ENCODE measurements around the gene ATRN. TPM values are rescaled to one million over a fixed set of nuclear protein-coding genes. Genes with fewer than 3 reads are reported as not detected.
"Not testable (repeated sequence)": the region's sequence is repeated elsewhere in the genome, so short reads cannot be mapped to it uniquely, and the experiment has no call there.

Gene ATRN
- total and polyA plus RNA-seq, 2 experiments from 2014 or later, result 14.7 to 71.1 TPM

DNA sequence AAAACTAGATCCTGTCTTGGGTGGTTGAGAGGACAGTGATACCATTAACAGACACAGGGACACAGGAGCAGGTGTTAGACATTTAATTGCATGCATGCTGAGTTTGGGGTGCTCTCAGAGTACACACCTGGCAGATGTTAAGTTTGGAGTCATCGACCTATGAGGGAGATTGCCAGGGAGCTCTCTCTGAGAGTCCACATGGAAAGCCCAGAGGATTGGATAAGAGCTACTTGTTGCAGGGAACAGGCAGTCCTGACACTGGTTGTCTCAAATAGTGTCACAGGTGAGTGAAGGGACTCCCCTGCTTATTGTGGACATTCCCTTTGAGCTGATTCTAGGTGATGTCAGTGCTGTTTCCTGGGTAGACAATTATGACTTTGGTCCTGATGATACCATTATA lies 3.1 kb downstream of the ATRN start:
- DNase-seq (ENCODE audit: low spot score), result no peak
- no peak overlapping the region for H2AFZ ChIP-seq
- H3K27ac ChIP-seq, result no peak overlapping the region
- WGBS (ENCODE audit: low lambda C conversion rate, missing lambda C conversion rate), result 100% methylated on average over 1 of the region's 1 CpG
- no peaks in the 10 kb centered on the region for H3K9me3 ChIP-seq (ENCODE audit: low read depth)
- TF ChIP-seq EZH2 (IDR thresholded peaks at IDR 0.05; ENCODE audit: borderline replicate concordance) (no peak), EZH2phosphoT487 (IDR thresholded peaks at IDR 0.05; ENCODE audit: low read depth, severe bottlenecking, unreplicated experiment) (no peak)
- TF ChIP-seq, protein P1, sequence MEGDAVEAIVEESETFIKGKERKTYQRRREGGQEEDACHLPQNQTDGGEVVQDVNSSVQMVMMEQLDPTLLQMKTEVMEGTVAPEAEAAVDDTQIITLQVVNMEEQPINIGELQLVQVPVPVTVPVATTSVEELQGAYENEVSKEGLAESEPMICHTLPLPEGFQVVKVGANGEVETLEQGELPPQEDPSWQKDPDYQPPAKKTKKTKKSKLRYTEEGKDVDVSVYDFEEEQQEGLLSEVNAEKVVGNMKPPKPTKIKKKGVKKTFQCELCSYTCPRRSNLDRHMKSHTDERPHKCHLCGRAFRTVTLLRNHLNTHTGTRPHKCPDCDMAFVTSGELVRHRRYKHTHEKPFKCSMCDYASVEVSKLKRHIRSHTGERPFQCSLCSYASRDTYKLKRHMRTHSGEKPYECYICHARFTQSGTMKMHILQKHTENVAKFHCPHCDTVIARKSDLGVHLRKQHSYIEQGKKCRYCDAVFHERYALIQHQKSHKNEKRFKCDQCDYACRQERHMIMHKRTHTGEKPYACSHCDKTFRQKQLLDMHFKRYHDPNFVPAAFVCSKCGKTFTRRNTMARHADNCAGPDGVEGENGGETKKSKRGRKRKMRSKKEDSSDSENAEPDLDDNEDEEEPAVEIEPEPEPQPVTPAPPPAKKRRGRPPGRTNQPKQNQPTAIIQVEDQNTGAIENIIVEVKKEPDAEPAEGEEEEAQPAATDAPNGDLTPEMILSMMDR (IDR thresholded peaks at IDR 0.05; ENCODE audit: poor library complexity), result no peak
- H3K4me3 ChIP-seq, result no peak overlapping the region
- H3K4me2 ChIP-seq, result no peak overlapping the region
- no peaks in the 10 kb centered on the region for H3K27me3 ChIP-seq
- H3K36me3 ChIP-seq (replicated peaks; ENCODE audit: insufficient read depth, low read depth), result no peaks in the 10 kb centered on the region
- H3K79me2 ChIP-seq, result peaks cover 67% of the 10 kb centered on the region
- H3K9me2 ChIP-seq (replicated peaks; ENCODE audit: insufficient read depth), result no peaks in the 10 kb centered on the region
- peaks cover 25% of the 10 kb centered on the region for H3K4me1 ChIP-seq (ENCODE audit: insufficient read depth)
- H4K20me1 ChIP-seq (ENCODE audit: insufficient read depth, poor library complexity, severe bottlenecking), result peaks cover 22% of the 10 kb centered on the region

DNA sequence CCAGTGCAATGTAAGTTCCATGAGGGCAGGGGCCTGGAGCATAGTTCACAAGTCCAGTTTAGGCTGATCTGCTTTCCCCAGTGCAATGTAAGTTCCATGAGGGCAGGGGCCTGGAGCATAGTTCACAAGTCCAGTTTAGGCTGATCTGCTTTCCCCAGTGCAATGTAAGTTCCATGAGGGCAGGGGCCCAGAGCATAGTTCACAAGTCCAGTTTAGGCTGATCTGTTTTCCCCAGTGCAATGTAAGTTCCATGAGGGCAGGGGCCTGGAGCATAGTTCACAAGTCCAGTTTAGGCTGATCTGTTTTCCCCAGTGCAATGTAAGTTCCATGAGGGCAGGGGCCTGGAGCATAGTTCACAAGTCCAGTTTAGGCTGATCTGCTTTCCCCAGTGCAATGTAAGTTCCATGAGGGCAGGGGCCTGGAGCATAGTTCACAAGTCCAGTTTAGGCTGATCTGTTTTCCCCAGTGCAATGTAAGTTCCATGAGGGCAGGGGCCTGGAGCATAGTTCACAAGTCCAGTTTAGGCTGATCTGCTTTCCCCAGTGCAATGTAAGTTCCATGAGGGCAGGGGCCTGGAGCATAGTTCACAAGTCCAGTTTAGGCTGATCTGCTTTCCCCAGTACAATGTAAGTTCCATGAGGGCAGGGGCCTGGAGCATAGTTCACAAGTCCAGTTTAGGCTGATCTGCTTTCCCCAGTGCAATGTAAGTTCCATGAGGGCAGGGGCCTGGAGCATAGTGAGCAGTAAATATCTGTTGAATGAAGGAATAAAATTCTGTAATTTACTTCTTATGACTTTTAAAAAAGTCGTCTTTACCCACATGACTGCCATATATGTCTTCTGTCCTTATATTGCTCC lies 6.4 kb downstream of the ATRN start:
- H3K27ac ChIP-seq; DNase-seq (ENCODE audit: low spot score); H3K27me3 ChIP-seq; H3K9me3 ChIP-seq (ENCODE audit: low read depth); H3K9me2 ChIP-seq (replicated peaks; ENCODE audit: insufficient read depth); H3K36me3 ChIP-seq (replicated peaks; ENCODE audit: insufficient read depth, low read depth); H3K4me3 ChIP-seq; H3K4me2 ChIP-seq; H2AFZ ChIP-seq: not testable (repeated sequence)
- 95% methylated on average over 1 of the region's 1 CpG for WGBS (ENCODE audit: low lambda C conversion rate, missing lambda C conversion rate)
- Histone ChIP-seq H3K79me2 (peaks cover 87% of the 10 kb centered on the region), H3K4me1 (ENCODE audit: insufficient read depth) (peaks cover 20% of the 10 kb centered on the region), H4K20me1 (ENCODE audit: insufficient read depth, poor library complexity, severe bottlenecking) (peaks cover 21% of the 10 kb centered on the region)

DNA sequence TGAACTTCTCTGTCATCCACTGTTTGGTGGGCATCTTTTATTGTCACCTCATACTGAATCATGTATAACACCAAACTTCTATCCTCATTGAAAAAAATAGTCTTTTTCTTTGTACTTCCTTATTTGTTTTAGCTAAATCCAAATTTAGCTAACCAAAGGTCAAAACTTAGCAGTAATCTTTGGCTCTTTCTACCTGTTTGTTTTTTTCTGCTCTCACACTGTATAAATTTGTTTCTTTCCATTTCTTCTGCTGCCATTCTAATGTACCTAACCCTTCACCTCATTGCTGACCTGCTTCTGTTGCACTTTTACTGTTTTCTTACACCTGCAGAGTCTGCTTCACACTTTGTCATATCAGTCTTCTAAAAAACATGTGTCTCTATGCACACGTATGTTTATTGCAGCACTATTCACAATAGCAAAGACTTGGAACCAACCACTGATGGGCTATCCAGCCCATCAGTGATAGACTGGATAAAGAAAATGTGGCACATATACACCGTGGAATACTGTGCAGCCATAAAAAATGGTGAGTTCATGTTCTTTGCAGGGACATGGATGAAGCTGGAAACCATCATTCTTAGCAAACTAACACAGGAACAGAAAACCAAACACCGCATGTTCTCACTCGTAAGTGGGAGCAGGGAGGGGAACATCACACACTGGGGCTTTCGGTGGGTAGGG lies 7.2 kb downstream of the ATRN start:
- no peaks in the 10 kb centered on the region for H3K9me3 ChIP-seq (ENCODE audit: low read depth)
- WGBS (ENCODE audit: low lambda C conversion rate, missing lambda C conversion rate), result 94% methylated on average over 5 of the region's 5 CpGs
- no peak for DNase-seq (ENCODE audit: low spot score)
- peaks cover 17% of the 10 kb centered on the region for H4K20me1 ChIP-seq (ENCODE audit: insufficient read depth, poor library complexity, severe bottlenecking)
- H3K27ac ChIP-seq, result no peak overlapping the region
- peak overlapping the region; percentile 14 for H3K4me2 ChIP-seq
- no peaks in the 10 kb centered on the region for H3K27me3 ChIP-seq
- no peak for TF ChIP-seq EZH2phosphoT487 (IDR thresholded peaks at IDR 0.05; ENCODE audit: low read depth, severe bottlenecking, unreplicated experiment)
- TF ChIP-seq EZH2 (IDR thresholded peaks at IDR 0.05; ENCODE audit: borderline replicate concordance), result no peak
- TF ChIP-seq, protein P1 (IDR thresholded peaks at IDR 0.05; ENCODE audit: poor library complexity), result no peak
- no peak overlapping the region for H3K4me3 ChIP-seq
- H3K4me1 ChIP-seq (ENCODE audit: insufficient read depth), result peaks cover 12% of the 10 kb centered on the region
- H2AFZ ChIP-seq, result no peak overlapping the region
- H3K36me3 ChIP-seq (replicated peaks; ENCODE audit: insufficient read depth, low read depth), result no peaks in the 10 kb centered on the region
- H3K9me2 ChIP-seq (replicated peaks; ENCODE audit: insufficient read depth), result no peaks in the 10 kb centered on the region
- H3K79me2 ChIP-seq, result peaks cover 87% of the 10 kb centered on the region

DNA sequence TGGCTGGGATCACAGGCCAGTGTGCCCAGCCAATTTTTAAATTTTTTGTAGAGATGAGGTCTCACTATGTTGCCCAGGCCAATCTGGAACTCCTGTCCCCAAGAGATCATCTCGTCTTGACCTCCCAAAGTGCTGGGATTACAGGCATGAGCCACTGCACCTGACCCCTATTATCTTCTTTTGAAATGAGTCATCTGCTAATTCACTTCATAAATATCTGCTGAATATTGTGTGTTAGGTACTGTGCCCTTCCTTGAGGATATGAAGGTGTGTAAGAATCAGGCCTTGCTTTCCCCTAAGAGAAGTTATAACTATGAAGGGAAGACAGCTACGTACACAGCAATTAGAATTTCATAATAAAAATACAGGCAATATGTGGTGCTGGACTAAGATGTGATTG lies 8.2 kb downstream of the ATRN start:
- peaks cover 15% of the 10 kb centered on the region for H4K20me1 ChIP-seq (ENCODE audit: insufficient read depth, poor library complexity, severe bottlenecking)
- H3K36me3 ChIP-seq (replicated peaks; ENCODE audit: insufficient read depth, low read depth), result no peaks in the 10 kb centered on the region
- H3K4me2 ChIP-seq, result no peak overlapping the region
- H2AFZ ChIP-seq, result no peak overlapping the region
- H3K27ac ChIP-seq, result no peak overlapping the region
- TF ChIP-seq EZH2phosphoT487 (IDR thresholded peaks at IDR 0.05; ENCODE audit: low read depth, severe bottlenecking, unreplicated experiment), result no peak
- H3K4me1 ChIP-seq (ENCODE audit: insufficient read depth), result peaks cover 6% of the 10 kb centered on the region
- WGBS (ENCODE audit: low lambda C conversion rate, missing lambda C conversion rate), result 100% methylated on average over 2 of the region's 2 CpGs
- DNase-seq (ENCODE audit: low spot score), result no peak
- no peaks in the 10 kb centered on the region for H3K9me3 ChIP-seq (ENCODE audit: low read depth)
- H3K79me2 ChIP-seq, result peaks cover 78% of the 10 kb centered on the region
- no peaks in the 10 kb centered on the region for H3K27me3 ChIP-seq
- no peaks in the 10 kb centered on the region for H3K9me2 ChIP-seq (replicated peaks; ENCODE audit: insufficient read depth)
- no peak overlapping the region for H3K4me3 ChIP-seq

All from hepatocyte (in vitro differentiated cells).